ENCODE measurements around the gene ORAI3.

DNA sequence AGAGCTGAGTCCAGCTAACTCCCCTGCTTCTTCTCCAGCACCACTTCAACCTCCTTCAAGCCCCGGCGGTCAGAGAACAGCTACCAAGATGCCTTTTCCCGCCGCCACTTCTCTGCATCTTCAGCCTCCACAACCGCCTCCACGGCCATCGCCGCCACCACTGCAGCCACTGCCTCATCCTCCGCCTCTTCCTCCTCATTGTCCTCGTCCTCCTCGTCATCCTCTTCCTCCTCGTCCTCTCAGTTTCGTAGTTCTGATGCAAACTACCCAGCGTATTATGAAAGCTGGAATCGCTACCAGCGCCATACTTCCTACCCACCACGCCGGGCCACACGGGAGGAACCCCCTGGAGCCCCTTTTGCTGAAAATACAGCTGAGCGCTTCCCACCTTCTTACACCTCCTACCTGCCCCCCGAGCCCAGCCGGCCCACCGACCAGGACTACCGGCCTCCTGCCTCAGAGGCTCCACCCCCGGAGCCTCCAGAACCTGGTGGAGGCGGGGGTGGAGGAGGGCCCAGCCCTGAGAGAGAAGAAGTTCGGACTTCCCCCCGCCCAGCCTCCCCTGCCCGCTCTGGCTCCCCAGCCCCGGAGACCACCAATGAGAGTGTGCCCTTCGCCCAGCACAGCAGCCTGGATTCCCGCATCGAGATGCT is 15.8 kb downstream of the ORAI3 start:
- TF ChIP-seq, protein P1, sequence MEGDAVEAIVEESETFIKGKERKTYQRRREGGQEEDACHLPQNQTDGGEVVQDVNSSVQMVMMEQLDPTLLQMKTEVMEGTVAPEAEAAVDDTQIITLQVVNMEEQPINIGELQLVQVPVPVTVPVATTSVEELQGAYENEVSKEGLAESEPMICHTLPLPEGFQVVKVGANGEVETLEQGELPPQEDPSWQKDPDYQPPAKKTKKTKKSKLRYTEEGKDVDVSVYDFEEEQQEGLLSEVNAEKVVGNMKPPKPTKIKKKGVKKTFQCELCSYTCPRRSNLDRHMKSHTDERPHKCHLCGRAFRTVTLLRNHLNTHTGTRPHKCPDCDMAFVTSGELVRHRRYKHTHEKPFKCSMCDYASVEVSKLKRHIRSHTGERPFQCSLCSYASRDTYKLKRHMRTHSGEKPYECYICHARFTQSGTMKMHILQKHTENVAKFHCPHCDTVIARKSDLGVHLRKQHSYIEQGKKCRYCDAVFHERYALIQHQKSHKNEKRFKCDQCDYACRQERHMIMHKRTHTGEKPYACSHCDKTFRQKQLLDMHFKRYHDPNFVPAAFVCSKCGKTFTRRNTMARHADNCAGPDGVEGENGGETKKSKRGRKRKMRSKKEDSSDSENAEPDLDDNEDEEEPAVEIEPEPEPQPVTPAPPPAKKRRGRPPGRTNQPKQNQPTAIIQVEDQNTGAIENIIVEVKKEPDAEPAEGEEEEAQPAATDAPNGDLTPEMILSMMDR (IDR thresholded peaks at IDR 0.05): no peak
- no peak for TF ChIP-seq POLR2A (IDR thresholded peaks at IDR 0.05)

Data from breast epithelium (tissue), 3 donors.